Peyer's patch (tissue), 4 donors: ENCODE results near the gene AKAP12.

Experiments
- POLR2A ChIP-seq, 2 donors: fragments of 450-650 bp; IDR thresholded peaks; one replicate each; pipeline ENCODE4 v1.5.1; 2017; ENCODE audit warnings: antibody characterized with exemption in 2 of 2, mild to moderate bottlenecking in 2 of 2, moderate library complexity in 2 of 2
- TF ChIP-seq, protein P1 (sequence below), 6 experiments: fragments of 450-650 bp in 4 of 6; fragments of 200-600 bp in 2 of 6; sonication (generic) in 1 of 6; IDR thresholded peaks; one replicate each; pipeline ENCODE4 v1.5.1; 2017 to 2019; ENCODE audit warnings: antibody characterized with exemption in 6 of 6, mild to moderate bottlenecking in 3 of 6, moderate library complexity in 1 of 6

DNA sequence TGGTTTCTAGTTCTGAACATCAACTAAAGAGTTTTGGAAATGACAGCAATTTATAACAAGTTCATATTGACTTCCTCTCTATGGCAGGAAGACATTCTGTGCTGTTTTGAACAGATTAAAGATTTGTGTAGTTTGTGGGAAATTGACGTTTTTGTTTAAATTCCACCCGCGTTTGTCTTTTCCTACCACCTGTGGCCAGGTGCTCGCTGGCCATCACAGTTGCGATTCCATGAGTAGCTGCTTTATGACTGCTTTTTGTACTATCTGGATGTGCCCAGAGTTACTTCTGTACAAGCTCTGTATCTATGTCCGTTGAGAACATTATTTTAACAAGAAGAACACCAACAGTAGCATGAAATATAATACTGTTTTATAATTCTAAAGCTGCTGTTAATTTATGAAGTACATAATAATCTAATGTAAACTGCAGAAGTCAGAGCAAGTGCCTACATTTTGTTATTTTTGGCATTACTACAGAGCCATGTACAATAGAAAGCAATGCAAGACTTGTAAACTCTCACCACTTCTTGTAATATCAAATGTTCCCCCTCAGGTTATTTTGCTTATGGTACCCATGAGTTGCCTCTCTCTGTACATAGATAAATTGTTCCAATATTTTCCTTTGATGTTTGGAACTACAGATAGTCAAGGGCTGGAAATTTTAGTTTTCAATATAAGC, 118.1 kb downstream of the AKAP12 start:
- TF ChIP-seq, protein P1, sequence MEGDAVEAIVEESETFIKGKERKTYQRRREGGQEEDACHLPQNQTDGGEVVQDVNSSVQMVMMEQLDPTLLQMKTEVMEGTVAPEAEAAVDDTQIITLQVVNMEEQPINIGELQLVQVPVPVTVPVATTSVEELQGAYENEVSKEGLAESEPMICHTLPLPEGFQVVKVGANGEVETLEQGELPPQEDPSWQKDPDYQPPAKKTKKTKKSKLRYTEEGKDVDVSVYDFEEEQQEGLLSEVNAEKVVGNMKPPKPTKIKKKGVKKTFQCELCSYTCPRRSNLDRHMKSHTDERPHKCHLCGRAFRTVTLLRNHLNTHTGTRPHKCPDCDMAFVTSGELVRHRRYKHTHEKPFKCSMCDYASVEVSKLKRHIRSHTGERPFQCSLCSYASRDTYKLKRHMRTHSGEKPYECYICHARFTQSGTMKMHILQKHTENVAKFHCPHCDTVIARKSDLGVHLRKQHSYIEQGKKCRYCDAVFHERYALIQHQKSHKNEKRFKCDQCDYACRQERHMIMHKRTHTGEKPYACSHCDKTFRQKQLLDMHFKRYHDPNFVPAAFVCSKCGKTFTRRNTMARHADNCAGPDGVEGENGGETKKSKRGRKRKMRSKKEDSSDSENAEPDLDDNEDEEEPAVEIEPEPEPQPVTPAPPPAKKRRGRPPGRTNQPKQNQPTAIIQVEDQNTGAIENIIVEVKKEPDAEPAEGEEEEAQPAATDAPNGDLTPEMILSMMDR (IDR thresholded peaks at IDR 0.05), result no peak
- TF ChIP-seq POLR2A (IDR thresholded peaks at IDR 0.05), result no peak
